Measurements from ENCODE around the gene BBIP1.

DNA sequence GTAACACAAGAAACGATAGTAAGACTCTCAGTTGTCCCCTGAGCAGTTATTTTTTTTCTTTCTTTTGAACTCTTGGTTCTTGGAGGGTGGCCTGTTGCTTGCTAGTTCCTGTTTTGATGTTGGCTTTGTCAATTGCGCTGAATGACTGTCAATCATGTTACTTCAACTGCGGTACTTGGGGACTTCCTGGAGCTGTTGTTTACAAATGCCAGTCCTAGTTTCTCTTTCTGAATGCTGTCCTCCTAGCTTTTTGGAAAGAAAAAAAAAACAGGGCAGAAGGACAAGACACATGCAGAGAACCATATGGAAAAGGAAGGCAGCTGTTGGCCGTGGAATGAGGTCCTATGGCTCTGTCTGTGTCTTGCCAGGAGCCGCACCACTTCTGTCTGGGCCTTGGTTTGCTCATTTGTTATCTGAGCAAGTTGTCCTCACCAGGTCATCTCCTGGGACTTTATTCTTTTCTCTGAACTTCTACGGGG lies 54.3 kb downstream of the BBIP1 start:
- TF ChIP-seq, protein P1, sequence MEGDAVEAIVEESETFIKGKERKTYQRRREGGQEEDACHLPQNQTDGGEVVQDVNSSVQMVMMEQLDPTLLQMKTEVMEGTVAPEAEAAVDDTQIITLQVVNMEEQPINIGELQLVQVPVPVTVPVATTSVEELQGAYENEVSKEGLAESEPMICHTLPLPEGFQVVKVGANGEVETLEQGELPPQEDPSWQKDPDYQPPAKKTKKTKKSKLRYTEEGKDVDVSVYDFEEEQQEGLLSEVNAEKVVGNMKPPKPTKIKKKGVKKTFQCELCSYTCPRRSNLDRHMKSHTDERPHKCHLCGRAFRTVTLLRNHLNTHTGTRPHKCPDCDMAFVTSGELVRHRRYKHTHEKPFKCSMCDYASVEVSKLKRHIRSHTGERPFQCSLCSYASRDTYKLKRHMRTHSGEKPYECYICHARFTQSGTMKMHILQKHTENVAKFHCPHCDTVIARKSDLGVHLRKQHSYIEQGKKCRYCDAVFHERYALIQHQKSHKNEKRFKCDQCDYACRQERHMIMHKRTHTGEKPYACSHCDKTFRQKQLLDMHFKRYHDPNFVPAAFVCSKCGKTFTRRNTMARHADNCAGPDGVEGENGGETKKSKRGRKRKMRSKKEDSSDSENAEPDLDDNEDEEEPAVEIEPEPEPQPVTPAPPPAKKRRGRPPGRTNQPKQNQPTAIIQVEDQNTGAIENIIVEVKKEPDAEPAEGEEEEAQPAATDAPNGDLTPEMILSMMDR (IDR thresholded peaks at IDR 0.05), result no peak
- TF ChIP-seq POLR2A (IDR thresholded peaks at IDR 0.05) (no peak), POLR2AphosphoS5 (IDR thresholded peaks at IDR 0.05) (no peak)
